GM21786 (cell line): ENCODE measurements around the gene PPEF2.

ENCODE experiments used
- ATAC-seq: cut with Tn5 transposase; IDR thresholded peaks from one replicate; pipeline ENCODE4 v1.9.1; 2021; ENCODE audit not compliant: unreplicated experiment

PPEF2 gene

GRCh38 chr4:75834095-75834771, 68.0 kb downstream of the PPEF2 start:
- no peak for ATAC-seq

GRCh38 chr4:75831856-75832405, 70.3 kb downstream of the PPEF2 start:
- ATAC-seq = no peak

- ATAC-seq = no peak
Measured at GRCh38 chr4:75830906-75831305, 71.3 kb downstream of the PPEF2 start.

GRCh38 chr4:75823812-75824211, 78.4 kb downstream of the PPEF2 start:
- ATAC-seq = no peak

- ATAC-seq = no peak
Measured at GRCh38 chr4:75822416-75822815, 79.8 kb downstream of the PPEF2 start.

GRCh38 chr4:75821966-75822365, 80.3 kb downstream of the PPEF2 start:
- ATAC-seq = no peak

- no peak for ATAC-seq
Measured at GRCh38 chr4:75821216-75821615, 81.0 kb downstream of the PPEF2 start.

- no peak for ATAC-seq
Measured at GRCh38 chr4:75820676-75821075, 81.6 kb downstream of the PPEF2 start.

GRCh38 chr4:75820197-75820596, 82.1 kb downstream of the PPEF2 start:
- no peak for ATAC-seq

- ATAC-seq = no peak
Measured at GRCh38 chr4:75819121-75819520, 83.1 kb downstream of the PPEF2 start.

GRCh38 chr4:75817901-75818300, 84.4 kb downstream of the PPEF2 start:
- ATAC-seq = no peak
